Activated CD4-positive, alpha-beta T cell treated with anti-CD3 and anti-CD28 coated beads, Interleukin-2, amount 50 U/mL, for 16 hours (primary cell): Measurements from ENCODE around the gene ZNF428.
"Not testable (repeated sequence)": the region's sequence is repeated elsewhere in the genome, so short reads cannot be mapped to it uniquely, and the experiment has no call there.

Experiments used
- DNase-seq: peaks from one replicate; pipeline ENCODE4 v3.0.0-alpha.2; 2020

ZNF428 gene

DNA sequence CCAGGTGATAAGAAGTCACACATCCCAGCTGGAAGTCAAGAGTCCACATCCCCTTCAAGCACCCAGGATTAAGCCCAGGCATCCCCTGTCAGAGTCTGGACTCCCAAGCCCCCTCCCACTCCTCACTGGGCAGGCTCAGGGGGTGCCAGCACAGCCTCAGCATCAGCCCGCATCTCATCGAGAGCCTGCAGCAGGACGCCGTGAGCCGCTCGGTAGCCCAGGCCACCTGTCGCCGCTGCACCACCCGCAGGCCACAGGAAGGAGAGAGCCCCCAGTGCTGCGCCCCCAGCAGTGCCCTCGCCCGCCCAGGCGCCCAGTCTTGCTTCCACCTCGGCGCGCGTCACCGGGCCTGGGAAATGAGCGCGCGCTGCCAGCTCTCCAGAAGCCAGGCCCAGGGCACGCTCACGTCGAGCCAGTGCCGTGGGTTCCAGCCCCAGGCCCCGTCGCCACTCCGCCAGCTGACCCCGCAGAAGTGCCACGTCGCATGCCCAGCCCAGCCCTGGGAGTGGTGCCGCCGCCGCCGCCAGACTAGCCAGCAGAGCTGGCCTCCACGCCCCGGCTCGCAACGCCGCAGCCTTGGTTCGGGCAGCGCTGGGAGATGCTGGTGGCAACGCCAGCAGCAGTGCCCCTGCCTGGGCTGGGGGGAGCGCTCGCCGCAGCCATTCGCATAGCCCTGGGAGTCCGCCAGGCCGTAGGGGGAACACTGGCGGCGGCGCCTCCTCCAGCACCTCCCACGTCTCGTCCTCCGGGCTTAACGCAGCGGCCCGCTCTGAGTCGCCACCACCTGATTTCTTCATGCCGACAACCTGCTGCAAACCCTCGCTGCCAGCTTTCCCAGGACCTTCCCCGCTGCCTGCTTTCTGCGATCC is 27.3 kb downstream of the ZNF428 start:
- DNase-seq = no peak

DNA sequence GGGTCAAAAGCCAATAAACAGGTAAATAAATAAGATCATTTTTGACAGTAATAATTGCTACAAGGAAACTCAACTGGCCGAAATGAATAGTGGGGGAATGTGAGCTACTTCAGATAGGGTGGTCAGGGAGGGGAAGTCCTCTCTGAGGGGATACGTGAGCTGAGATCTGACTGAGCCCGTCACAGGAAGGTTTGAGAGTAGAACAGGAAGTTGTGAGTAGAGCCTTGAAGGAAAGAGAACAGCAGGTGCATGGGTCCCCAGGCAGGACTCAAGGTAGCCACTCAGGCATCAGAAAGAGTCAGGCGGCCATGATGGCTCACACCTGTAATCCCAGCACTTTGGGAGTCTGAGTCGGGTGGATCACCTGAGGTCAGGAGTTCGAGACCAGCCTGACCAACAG is 29.8 kb downstream of the ZNF428 start:
- no peak for DNase-seq

DNA sequence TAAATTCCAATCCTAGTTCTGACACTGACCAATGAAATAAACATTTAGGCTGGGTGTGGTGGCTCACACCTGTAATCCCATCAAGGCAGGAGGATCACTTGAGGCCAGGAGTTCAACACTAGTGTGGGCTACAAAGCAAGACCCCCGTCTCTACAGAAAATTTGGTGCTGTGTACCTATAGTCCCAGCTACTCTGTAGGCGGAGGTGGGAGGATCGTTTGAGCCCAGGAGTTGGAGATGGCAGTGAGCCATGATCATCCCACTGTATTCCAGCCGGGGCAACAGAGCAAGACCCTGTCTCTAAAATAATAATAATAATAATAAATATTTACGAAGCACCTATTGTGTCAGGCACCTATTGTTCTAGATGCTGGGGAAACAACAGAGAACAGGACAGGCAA is 30.2 kb downstream of the ZNF428 start:
- DNase-seq = no peak

DNA sequence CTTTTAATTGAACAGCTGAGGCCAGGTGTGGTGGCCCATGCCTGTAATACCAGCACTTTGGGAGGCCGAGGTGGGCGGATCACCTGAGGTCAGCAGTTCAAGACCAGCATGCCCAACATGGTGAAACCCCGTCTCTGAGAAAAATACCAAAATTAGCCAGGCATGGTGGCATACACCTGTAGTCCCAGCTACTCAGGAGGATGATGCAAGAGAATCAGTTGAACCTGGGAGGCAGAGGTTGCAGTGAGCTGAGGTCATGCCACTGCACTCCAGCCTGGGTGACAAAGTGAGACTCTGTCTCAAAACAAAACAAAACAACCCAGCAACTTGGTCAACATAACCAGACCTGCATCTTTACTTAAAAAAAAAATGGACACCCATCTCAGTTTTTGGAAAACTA is 32.4 kb downstream of the ZNF428 start:
- not testable (repeated sequence) for DNase-seq

DNA sequence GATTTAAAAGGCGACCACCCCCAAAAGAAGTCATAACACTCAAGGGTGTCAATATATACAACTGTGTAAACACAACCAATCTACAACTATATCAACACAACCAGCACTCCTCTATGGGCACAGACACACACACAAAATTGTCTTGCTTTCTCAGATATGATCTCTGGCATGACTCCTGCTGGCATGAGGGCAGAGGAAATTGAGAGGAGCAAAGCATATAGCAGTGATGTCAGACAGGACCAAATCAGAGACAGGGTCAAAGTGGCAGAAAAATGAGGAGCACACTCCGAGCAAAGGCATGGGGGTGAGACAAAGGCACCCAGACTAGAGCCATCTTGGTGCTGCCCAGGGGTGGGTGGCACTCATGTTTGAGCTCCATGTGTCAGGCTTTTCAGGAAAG is 33.1 kb downstream of the ZNF428 start:
- DNase-seq = no peak

DNA sequence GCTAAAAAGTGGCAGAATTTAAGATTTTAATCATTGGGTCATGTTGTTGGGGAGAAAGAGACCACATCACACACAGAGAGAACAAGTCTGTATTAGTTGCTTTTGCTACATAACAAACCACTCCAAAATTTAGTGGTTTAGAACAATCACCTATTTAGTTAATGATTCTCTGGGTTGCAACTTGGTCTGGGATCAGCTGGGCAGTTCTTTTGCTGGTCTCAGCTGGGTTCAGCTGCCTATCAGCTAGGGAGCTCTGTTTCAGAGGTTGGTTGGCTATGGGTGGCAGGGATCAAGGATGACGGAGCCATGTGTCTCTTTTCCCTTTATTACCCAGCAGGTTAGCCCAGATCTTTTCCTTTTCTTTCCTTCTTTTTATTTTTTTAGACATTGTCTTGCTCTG is 34.9 kb downstream of the ZNF428 start:
- DNase-seq = no peak

DNA sequence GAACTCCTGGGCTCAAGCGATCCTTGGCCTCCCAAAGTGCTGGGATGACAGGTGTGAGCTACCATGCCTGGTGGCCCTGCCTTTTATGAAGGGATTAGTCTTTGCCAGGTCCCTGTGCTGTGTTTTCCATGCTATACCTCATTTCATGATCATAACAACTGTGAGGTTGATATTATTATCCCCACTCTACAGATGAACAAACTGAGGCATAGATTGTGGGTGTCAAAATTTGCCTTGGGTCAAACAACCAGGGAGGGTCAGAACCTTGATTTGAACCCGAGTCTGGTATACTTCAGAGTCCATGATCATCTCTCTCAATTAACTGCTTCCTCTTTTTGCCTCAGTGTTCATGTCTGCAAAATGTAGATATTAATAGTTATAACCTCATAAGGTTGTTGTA is 36.9 kb downstream of the ZNF428 start:
- no peak for DNase-seq

DNA sequence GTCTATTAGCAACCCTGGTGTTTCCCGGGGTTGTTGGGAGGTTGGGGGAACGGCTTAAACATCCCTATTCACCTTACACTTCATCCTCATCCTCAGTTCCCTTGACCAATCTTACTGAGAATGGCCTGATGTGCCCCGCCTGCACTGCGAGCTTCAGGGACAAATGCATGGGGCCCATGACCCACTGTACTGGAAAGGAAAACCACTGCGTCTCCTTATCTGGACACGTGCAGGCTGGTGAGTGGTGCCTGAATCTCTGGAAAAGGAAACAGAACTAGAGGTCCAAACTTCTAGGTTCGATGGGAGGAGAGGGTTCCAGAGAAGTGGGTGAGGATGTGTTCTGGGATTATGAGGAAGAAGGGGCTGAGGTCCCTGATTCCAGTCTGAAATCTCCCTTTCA is 38.0 kb downstream of the ZNF428 start:
- DNase-seq = no peak

DNA sequence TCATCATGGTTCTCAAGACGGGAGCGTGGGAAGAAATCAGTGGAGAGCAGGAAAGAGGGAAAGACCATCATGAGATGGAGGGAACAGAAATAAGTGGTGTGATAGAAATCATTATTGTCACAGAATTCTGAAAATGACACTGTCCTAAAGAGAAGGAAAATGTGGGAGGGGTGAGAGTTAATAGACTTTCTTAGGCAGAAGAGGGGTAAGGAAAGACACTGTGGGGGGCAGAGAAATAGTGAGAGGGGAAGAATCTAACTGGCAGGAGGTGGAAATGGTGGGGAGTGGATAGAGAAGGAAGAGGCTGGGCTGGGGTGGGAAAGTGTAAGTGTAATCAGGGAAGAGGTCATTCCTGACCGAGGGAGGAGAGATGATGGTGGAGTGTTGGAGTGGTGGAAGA is 40.6 kb downstream of the ZNF428 start:
- no peak for DNase-seq

DNA sequence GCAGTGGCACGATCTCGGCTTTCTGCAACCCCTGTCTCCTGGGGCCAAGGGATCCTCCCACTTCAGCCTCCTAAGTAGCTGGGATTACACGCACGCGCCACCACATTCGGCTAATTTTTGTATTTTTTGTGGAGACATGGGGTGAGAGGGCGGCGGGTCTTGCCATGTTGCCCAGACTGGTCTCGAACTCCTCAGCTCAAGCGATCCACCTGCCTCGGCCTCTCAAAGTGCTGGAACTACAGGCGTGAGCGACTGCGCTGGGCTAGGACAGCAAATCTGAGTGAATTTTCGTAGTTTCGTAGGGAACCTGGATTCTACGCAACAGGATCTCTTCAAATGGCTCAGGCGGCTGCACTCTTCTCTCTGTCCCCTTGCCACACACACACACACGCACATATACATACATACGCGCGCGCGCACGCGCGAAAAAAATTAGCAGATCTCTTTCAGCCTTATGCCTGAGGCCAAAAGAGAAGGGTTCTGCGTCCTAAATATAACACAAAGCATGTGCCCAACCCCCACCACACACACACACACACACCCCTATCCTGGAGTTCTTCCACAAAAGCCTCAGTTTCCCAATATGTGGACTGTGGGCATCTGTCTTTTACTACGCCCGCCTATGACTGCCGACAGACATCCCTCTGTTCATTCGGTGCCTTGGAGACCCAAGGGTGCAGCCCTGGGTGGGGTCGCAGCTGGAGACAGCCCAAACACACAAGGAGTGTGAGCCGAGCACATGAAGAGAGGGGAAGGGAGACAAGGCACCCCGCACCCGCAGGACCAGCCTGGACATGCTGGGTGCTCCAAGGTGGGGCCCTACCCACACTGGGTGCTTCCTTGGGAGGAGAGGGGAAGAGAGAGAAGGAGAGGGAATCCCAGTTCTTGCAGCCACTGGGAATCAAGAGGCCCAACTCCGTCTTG is 43.2 kb downstream of the ZNF428 start:
- no peak for DNase-seq

DNA sequence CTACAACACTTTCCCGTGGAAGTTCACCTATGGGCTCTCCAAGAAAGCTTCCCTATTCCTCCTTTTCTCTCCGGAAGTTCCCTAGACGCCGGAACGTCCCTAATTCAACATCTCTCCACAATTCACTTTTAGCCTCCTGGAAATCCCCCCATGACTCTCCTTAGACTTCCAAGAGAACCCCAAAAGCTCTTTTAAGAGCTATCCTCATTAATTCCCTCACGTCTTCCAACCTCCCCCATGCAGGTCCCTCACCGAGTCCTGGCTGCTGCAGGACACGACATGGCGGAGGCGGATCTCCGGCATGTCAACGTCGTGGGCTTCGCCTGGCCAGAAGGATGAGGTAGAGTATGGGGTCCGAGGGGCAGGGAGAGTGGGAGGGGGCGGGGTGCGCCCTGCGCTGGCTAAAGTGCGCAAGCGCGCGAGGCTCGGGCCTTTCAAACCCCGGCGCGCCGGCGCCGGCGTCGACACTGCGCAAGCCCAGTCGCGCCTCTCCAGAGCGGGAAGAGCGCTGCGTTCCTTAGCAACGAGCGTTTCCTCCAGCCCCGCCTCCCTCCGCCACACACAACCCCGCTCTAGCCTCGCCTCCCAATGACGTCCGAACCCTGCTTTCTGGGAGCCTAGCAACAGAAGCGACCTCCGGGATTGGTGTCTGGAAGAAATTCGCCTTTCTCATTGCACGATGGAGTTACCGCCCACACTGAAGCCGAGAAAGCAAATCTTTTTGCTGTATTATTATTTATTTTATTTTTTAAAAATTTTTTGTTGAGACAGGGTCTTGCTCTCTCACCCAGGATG is 44.1 kb downstream of the ZNF428 start, which contains the start of the genes PINLYP and XRCC1:
TSS of gene PINLYP (plus strand) at position 646 of the 795 bp plus-strand sequence. CDS start 1,391 bp downstream, outside the sequence.
TSS of gene XRCC1 (minus strand) at position 372 of the 795 bp plus-strand sequence. CDS start at position 303, 69 bp downstream.
- DNase-seq = peak; percentile 98

DNA sequence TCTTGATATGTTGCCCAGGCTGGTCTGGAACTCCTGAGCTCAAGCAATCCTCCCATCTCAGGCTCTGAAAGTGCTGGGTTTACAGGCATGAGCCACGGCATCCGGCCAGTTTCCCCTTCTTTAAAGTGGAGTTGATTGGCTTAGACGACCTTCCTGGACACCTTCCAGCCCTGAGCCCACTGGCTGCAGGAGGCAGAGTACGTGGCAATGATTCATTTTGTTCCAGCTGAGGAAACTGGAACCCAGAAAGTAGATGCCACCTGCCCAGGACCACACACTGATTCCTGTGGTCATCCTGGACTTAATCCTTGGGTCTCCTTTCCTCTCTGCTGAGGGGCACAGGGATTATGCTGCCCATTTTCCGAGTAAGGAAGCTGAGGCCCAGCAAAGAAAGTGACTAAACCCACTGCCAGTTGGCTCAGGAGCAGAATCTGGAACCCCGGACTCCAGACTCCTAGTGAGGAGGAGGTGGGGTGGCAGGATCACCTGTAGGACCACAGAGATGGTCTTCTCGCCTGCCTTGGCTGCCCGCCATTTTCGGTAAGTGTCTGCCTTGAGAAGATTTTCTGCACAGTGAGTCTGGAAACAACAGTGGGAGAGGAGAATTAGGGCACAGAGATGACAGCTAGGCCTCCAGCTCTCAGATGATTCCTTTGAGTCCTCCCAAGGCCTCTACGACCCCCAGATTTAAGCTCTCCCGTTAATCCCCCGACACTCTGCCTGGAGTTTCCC is 44.8 kb downstream of the ZNF428 start:
- no peak for DNase-seq

DNA sequence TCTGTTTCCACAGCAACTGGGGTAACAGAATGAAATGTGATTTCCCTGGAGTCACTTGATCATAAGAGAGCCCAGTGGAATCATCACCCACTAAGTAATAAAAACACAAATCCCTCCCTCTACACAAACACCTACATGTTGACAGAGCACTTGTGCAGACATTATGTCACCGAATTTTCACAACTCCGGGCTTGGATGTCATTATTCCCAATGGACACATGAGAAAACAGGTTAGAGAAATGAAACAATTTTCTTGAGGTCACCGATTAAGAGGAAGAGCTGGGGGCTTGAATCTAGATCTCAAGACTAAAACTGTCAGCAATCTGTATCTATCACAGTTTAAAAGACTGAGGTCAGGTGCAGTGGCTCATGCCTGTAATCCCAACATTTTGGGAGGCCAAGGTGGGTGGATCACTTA is 47.2 kb downstream of the ZNF428 start:
- DNase-seq = no peak

DNA sequence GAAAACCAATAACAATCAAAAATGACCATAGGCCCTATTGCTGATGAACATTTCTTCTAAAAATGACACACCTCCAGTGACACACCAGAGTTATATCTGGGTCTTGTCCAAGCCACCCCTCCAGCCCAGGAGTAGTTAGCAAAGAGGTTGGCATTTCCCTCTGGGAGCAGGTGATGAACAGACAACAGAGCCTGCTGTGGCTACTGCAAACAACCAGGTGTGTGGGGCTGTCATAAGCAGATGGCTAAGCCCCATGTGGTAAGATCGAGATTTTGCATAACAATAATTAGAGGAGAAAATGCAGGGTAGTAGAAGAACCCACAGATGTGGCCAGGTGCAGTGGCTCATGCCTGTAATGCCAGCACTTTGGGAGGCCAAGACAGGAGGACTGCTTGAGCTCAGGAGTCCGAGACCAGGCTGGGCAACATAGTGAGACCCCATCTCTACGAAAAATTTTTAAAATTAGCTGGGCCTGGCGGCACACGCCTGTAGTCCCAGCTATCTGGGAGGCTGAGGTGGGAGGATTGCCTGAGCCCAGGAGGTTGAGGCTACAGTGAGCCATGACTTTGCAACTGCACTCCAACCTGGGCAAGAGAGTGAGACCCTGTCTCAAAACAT is 49.1 kb downstream of the ZNF428 start:
- DNase-seq = no peak

DNA sequence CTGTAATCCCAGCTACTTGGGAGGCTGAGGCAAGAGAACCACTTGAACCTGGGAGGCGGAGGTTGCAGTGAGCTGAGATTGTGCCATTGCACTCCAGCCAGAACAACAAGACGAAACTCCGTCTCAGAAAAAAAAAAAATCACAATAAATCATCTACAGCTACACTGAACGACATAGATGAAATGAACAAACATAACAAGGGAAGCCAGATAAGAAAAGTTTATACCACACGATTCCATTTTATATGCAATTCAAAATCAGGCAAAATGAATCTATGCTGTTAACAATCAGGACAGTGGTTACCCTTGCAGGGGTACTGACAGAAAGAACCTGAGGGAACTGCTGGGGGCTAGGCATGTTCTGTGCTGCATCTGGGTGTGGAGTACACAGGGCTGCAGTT is 49.8 kb downstream of the ZNF428 start:
- DNase-seq = no peak

DNA sequence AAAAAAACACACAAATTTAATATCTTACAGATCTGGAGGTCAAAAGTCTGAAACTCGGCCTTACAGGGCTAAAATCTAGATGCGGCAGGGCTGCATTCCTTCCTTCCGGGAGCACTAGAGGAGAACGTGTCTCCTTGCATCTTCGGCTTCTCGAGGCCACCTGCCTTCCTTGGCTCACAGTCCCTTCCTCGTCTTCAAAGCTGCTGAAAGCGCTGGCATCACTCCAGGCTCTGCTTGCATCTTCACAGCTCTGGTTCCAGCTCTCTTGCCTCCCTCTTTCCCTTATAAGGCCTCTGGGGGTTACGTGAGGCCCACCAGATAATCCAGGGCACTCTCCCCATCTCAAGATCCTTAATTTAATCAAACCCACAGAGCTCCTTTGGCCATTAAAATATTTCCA is 54.6 kb downstream of the ZNF428 start:
- DNase-seq = no peak

DNA sequence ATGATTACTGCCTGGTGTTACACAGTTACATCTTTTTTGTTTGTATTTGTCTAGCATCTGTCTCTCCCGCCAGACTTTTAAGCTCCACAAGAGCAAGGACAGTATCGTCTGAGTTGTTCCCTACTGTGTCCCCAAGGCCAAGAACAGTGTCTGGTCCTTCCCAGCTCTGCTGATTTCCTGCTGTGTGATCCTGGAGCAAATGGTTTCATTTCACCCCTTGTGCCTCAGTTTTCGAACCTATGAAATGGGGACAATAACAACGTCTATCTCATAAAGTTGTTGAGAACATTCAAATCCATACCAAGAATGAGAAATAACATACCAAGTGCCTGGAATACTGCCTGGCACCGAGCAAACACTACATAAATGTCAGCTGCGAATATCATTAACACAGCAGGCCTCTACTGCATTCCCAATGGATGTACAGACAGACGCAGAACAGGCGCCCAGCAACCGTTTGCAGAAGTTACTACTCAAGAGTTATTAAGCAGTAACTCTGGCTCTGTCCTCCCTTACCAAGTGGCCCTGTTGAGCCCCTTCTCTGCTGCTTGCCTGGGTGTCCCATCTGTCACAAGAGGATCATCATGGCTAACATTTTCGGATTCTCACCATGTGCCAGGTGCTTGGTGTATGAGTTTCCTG is 55.5 kb downstream of the ZNF428 start:
- no peak for DNase-seq

DNA sequence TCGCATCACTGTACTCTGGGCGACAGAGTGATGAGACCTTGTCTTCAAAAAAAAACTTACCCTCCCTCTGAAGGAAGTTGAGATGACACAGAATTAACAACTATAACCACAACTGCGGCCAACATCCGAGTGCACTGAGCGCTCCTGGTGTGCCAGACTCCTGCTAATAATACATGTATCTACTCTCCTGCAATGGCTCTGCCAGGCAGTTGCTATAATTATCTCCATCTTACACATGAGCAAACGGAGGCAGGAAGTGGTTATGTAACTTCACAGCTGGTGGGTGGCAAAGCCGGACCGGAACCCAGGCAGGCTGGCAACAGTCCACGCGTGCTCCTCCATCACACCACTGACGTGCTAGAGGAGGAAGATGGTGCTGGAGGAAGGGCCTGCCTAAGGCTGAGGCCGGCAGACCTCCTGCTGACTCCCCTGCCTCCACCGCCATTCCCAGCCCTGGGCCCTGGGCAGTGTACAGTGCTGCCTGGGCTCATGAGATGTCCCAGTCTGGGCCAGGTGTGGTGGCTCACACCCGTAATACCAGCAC is 56.7 kb downstream of the ZNF428 start:
- DNase-seq = peak; percentile 92

DNA sequence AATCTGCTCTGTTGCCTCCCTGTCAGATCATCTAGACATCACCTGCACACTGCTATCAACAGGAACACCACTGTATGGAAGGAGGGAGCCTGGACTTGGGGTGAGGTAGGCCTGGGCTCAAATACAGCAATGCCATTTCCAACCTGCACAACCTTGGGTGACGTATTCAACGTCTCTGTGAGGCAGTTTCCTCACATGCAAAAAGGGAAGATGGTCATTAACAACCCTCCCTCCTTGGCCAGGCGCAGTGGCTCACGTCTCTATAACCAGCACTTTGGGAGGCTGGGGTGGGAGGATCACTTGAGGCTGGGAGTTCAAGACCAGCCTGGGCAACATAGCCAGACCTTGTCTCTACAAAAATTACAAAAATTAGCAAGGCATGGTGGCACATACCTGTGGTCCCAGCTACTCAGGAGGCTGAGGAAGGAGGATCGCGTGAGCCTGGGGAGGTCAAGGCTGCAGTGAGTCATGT is 57.2 kb downstream of the ZNF428 start:
- DNase-seq = no peak

DNA sequence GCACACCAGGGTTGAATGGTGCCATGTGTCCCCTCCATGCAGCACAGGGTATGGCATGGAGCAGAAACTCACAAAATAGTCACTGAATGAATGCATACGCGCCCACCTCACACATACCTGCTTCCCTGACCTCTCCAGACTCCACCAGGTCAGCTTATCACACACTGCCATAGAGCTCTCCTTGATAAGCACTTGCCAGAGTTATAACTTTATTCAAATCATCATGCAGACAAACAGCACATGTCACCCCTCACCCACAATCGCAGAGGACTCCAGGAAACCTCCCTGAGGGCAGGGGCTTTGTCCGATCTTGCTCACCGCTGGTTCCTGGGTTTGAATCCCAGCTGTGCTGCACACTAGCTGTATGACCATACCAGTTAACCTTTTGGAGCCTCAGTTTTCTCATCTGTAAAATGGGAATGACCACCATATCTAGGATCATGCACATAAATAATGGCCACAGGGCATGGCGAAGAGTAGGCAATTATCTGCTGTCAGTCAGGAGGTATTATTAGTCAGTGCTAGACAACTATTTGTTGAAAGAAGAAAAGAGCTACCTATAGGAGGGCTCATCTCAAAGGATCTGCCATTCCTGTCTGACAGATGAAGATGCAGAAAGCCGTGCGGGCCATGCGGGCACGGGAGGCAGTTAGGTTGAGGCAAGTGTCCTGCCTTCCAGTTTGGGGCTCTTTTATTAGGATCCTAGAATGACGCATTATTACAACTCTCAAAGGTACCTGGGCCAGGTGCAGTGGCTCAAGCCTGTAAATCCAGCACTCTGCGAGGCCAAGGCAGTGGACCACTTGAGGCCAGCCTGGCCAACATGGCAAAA is 58.1 kb downstream of the ZNF428 start:
- DNase-seq = no peak
